K562 (cell line): Measurements from ENCODE around the gene NIPAL3. TPM values are rescaled to one million over a fixed set of nuclear protein-coding genes. Genes with fewer than 3 reads are reported as not detected.

Experiments used
- ATF1 ChIP-seq, 2 experiments: fragments of 450-650 bp in 1 of 2; IDR thresholded peaks; 2 replicates each; pipeline ENCODE4 v1.6.1; 2016; ENCODE audit warnings: missing compliant biosample characterization in 1 of 2, missing genetic modification characterization in 1 of 2
- GTF2A2 ChIP-seq: IDR thresholded peaks from 2 replicates; pipeline ENCODE4 v1.6.1; 2016; ENCODE audit warnings: mild to moderate bottlenecking, missing genetic modification characterization, missing compliant biosample characterization
- MXI1 ChIP-seq: IDR thresholded peaks from 2 replicates; pipeline ENCODE4 v1.6.1; 2011; ENCODE audit warnings: low read depth, mild to moderate bottlenecking, improper control_type of control experiment, low read length
- MYNN ChIP-seq, 2 experiments: sonication (generic); formaldehyde crosslinking in 1 of 2; IDR thresholded peaks; 2 replicates each; pipeline versions ENCODE4 v1.5.0 to v1.6.1; 2016 to 2020; ENCODE audit warnings: antibody characterized with exemption in 1 of 2, missing genetic modification reagents in 1 of 2
- PCBP2 ChIP-seq: fragments of 200-400 bp; formaldehyde crosslinking; IDR thresholded peaks from 2 replicates; pipeline ENCODE4 v1.6.1; 2018; ENCODE audit warnings: low read length, low read depth, mild to moderate bottlenecking, moderate library complexity; ENCODE audit not compliant: poor library complexity, severe bottlenecking
- RBM39 ChIP-seq: fragments of 200-400 bp; formaldehyde crosslinking; optimal IDR thresholded peaks from 2 replicates; pipeline ENCODE3; 2018; ENCODE audit warnings: low read depth, low read length
- RNF219 ChIP-seq: fragments of 250-450 bp; sonication (Bioruptor Pico); IDR thresholded peaks from 2 replicates; pipeline ENCODE4 v1.5.0; 2022; ENCODE audit warnings: mild to moderate bottlenecking
- STAT6 ChIP-seq: sonication (generic); formaldehyde crosslinking; IDR thresholded peaks from 2 replicates; pipeline ENCODE4 v1.8.1; 2023; ENCODE audit warnings: mild to moderate bottlenecking, missing genetic modification reagents
- ZBTB43 ChIP-seq: sonication (generic); formaldehyde crosslinking; IDR thresholded peaks from 2 replicates; pipeline ENCODE4 v1.8.0; 2023; ENCODE audit warnings: mild to moderate bottlenecking, missing genetic modification reagents
- ZBTB49 ChIP-seq: sonication (generic); formaldehyde crosslinking; IDR thresholded peaks from 2 replicates; pipeline ENCODE4 v1.8.0; 2022; ENCODE audit warnings: missing genetic modification reagents, mild to moderate bottlenecking, borderline replicate concordance
- ZBTB8A ChIP-seq: fragments of 450-650 bp; IDR thresholded peaks from 2 replicates; pipeline ENCODE4 v1.6.1; 2018; ENCODE audit warnings: mild to moderate bottlenecking, moderate library complexity; ENCODE audit not compliant: partially characterized antibody
- ZFP91 ChIP-seq: sonication (generic); formaldehyde crosslinking; IDR thresholded peaks from 2 replicates; pipeline ENCODE4 v1.8.0; 2022; ENCODE audit warnings: mild to moderate bottlenecking, missing genetic modification reagents
- ZNF445 ChIP-seq: fragments of 250-450 bp; sonication (Bioruptor Pico); IDR thresholded peaks from 2 replicates; pipeline ENCODE4 v1.4.0; 2020; ENCODE audit warnings: low read depth, mild to moderate bottlenecking, moderate library complexity
- ZNF696 ChIP-seq: fragments of 250-450 bp; sonication (Bioruptor Pico); conservative IDR thresholded peaks from 2 replicates; pipeline ENCODE4 v1.4.0; 2020; ENCODE audit warnings: mild to moderate bottlenecking, moderate library complexity
- ZNF76 ChIP-seq: fragments of 250-450 bp; sonication (Bioruptor Pico); IDR thresholded peaks from 2 replicates; pipeline ENCODE4 v1.4.0; 2020; ENCODE audit warnings: mild to moderate bottlenecking, moderate library complexity, borderline replicate concordance
- ZNF764 ChIP-seq: fragments of 250-450 bp; sonication (Bioruptor Pico); IDR thresholded peaks from 2 replicates; pipeline ENCODE4 v1.4.0; 2020; ENCODE audit warnings: low read depth, mild to moderate bottlenecking, moderate library complexity
- polyA plus RNA-seq, 8 experiments: library from polyadenylated mRNA; depleted of rRNA in 4 of 8; stranded (reverse) in 5 of 8; unstranded in 3 of 8; fragments of >200 nt; fragmentation: Nextera tagmentation in 2 of 8; fragmentation: Illumina TruSeq in 1 of 8; extraction: Ambion mirVana in 2 of 8; extraction: Trizol in 1 of 8; gene quantifications; 2 replicates each; pipeline versions ENCODE4 v1.2.1 to v1.2.3, GENCODE V29; 2011 to 2014; ENCODE audit warnings: inconsistent platforms in 1 of 8, missing spikeins in 1 of 8
- total RNA-seq, 7 experiments: library from RNA; depleted of rRNA in 6 of 7; stranded (reverse); fragments of >200 nt in 6 of 7; fragmentation: Illumina TruSeq in 2 of 7; extraction: Trizol in 2 of 7; gene quantifications; 2 replicates each; pipeline versions ENCODE4 v1.2.1 to v1.2.3, GENCODE V29; 2011 to 2021; ENCODE audit warnings: low replicate concordance in 1 of 7

NIPAL3 gene
- total and polyA plus RNA-seq, 9 of the 15 experiments (the other 6 are each of a cell fraction or from before 2014, with no cell fraction given): 10.5 to 26.3 (median 16.0) TPM

GRCh38 chr1:24502065-24502708 lies 86.6 kb downstream of the NIPAL3 start (continued):
- TF ChIP-seq MYNN (IDR thresholded peaks at IDR 0.05) (no peak), MYNN (CRISPR knock-in tag; IDR thresholded peaks at IDR 0.05) (no peak), ZBTB49 (CRISPR knock-in tag) (no peak), RBM39 (no peak), GTF2A2 (tag) (no peak), ZFP91 (no peak), PCBP2 (no peak), ZNF764 (CRISPR knock-in tag) (no peak), ZNF696 (CRISPR knock-in tag) (no peak), RNF219 (no peak), ZBTB43 (CRISPR knock-in tag) (no peak), ATF1 (CRISPR knock-in tag; IDR thresholded peaks at IDR 0.05) (no peak), ATF1 (tag; IDR thresholded peaks at IDR 0.05) (no peak), ZNF76 (CRISPR knock-in tag) (no peak), MXI1 (no peak), ZBTB8A (no peak), ZNF445 (CRISPR knock-in tag) (no peak), STAT6 (CRISPR knock-in tag) (no peak)
